ENCODE data around the gene WDR3.
"Not testable (repeated sequence)": the region's sequence is repeated elsewhere in the genome, so short reads cannot be mapped to it uniquely, and the experiment has no call there.

Gene WDR3

GRCh38 chr1:117929343-117930172, at the start of gene WDR3, which contains the start of gene GDAP2:
Gene WDR3 (plus strand): TSS chr1:117929739. CDS start chr1:117933320, 3,581 bp downstream.
Gene GDAP2 (minus strand): TSS chr1:117929621. CDS start chr1:117920357, 9,264 bp downstream.
- peak; percentile 86 to 92 for DNase-seq (ENCODE audit: low read depth in 2 of 2)

GRCh38 chr1:117883616-117884015, 45.9 kb upstream of the WDR3 start:
- DNase-seq (ENCODE audit: low read depth in 2 of 2) = no peak

- DNase-seq (ENCODE audit: low read depth in 2 of 2) = no peak
Measured at GRCh38 chr1:117886101-117886795, 43.3 kb upstream of the WDR3 start.

- DNase-seq (ENCODE audit: low read depth in 2 of 2) = no peak
Measured at GRCh38 chr1:117890452-117890851, 39.1 kb upstream of the WDR3 start.

- no peak for DNase-seq (ENCODE audit: low read depth in 2 of 2)
Measured at GRCh38 chr1:117892512-117892911, 37.0 kb upstream of the WDR3 start.

- DNase-seq (ENCODE audit: low read depth in 2 of 2) = no peak
Measured at GRCh38 chr1:117894078-117894477, 35.5 kb upstream of the WDR3 start.

GRCh38 chr1:117895482-117896114, 33.9 kb upstream of the WDR3 start:
- DNase-seq (ENCODE audit: low read depth in 2 of 2) = peak; percentile 20 to 25

- DNase-seq (ENCODE audit: low read depth in 2 of 2) = no peak
Measured at GRCh38 chr1:117897551-117897950, 32.0 kb upstream of the WDR3 start.

GRCh38 chr1:117899801-117900200, 29.7 kb upstream of the WDR3 start:
- DNase-seq (ENCODE audit: low read depth in 2 of 2) = no peak

GRCh38 chr1:117902944-117903343, 26.6 kb upstream of the WDR3 start:
- DNase-seq (ENCODE audit: low read depth in 2 of 2) = no peak

GRCh38 chr1:117904485-117904884, 25.1 kb upstream of the WDR3 start:
- no peak for DNase-seq (ENCODE audit: low read depth in 2 of 2)

GRCh38 chr1:117905019-117905418, 24.5 kb upstream of the WDR3 start:
- no peak for DNase-seq (ENCODE audit: low read depth in 2 of 2)

GRCh38 chr1:117911051-117911450, 18.5 kb upstream of the WDR3 start:
- no peak for DNase-seq (ENCODE audit: low read depth in 2 of 2)

- DNase-seq (ENCODE audit: low read depth in 2 of 2) = no peak
Measured at GRCh38 chr1:117919376-117919775, 10.2 kb upstream of the WDR3 start.

- DNase-seq (ENCODE audit: low read depth in 2 of 2) = no peak
Measured at GRCh38 chr1:117921991-117922390, 7.5 kb upstream of the WDR3 start.

- DNase-seq (ENCODE audit: low read depth in 2 of 2) = not testable (repeated sequence)
Measured at GRCh38 chr1:117922717-117923116, 6.8 kb upstream of the WDR3 start.

GRCh38 chr1:117925981-117926380, 3.6 kb upstream of the WDR3 start:
- DNase-seq (ENCODE audit: low read depth in 2 of 2) = no peak

- DNase-seq (ENCODE audit: low read depth in 2 of 2) = peak; percentile 4 to 5
Measured at GRCh38 chr1:117928881-117929342, 627 bp upstream of the WDR3 start.

GRCh38 chr1:117930173-117930447, 571 bp downstream of the WDR3 start:
- DNase-seq (ENCODE audit: low read depth in 2 of 2) = no peak

- DNase-seq (ENCODE audit: low read depth in 2 of 2) = no peak
Measured at GRCh38 chr1:117930484-117930883, 945 bp downstream of the WDR3 start.

- no peak for DNase-seq (ENCODE audit: low read depth in 2 of 2)
Measured at GRCh38 chr1:117932576-117932975, 3.0 kb downstream of the WDR3 start.

GRCh38 chr1:117933769-117934168, 4.2 kb downstream of the WDR3 start:
- DNase-seq (ENCODE audit: low read depth in 2 of 2) = no peak

GRCh38 chr1:117942293-117942692, 12.8 kb downstream of the WDR3 start:
- DNase-seq (ENCODE audit: low read depth in 2 of 2) = no peak
